ENCODE data around the gene LDB3.

LDB3 gene

DNA sequence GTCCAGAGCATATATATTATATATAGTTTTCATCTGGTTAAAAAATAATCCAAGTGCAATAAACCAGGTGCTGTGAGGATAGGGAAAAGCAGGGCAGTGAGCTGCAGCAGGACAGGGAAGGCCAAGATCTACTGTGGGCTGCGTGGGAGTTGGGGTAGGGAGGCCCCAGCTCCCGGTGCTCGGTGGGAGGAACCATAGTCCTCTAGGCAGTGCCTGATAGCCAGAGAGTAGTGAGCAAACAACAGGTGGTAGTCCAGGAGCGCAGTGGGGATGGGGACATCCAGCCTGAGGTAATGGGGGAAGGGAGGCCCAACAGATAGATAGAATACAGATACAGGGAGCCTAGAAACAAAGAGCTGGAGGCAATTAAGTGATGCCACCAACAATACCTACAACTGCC is 84.0 kb downstream of the LDB3 start:
- no peak overlapping the region for H3K4me3 ChIP-seq (ENCODE audit: low read length)
- DNase-seq (ENCODE audit: low read depth) = no peak
- TF ChIP-seq CTCF (IDR thresholded peaks at IDR 0.05; ENCODE audit: insufficient read depth, low read depth, low read length, missing control alignments) = no peak

DNA sequence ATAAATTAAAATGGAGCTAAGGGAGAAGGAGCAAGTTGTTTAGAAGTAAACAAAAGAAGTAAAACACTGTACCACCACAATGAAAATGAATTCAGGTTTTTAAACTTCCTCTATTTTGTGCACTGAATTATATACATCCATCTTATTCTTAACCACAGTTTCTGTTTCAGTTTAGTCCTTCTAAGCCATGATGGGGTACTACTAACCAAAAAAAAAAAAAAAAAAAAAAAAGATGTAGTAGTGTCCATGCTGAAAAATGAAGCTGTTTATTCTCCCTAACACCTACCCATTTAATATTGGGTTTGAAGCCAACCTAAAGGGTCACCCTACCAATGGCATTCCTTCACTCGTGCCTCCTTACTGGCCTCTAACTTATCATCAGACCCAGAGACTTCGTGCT is 84.7 kb downstream of the LDB3 start:
- no peak for TF ChIP-seq CTCF (IDR thresholded peaks at IDR 0.05; ENCODE audit: insufficient read depth, low read depth, low read length, missing control alignments)
- H3K4me3 ChIP-seq (ENCODE audit: low read length) = no peak overlapping the region
- no peak for DNase-seq (ENCODE audit: low read depth)

DNA sequence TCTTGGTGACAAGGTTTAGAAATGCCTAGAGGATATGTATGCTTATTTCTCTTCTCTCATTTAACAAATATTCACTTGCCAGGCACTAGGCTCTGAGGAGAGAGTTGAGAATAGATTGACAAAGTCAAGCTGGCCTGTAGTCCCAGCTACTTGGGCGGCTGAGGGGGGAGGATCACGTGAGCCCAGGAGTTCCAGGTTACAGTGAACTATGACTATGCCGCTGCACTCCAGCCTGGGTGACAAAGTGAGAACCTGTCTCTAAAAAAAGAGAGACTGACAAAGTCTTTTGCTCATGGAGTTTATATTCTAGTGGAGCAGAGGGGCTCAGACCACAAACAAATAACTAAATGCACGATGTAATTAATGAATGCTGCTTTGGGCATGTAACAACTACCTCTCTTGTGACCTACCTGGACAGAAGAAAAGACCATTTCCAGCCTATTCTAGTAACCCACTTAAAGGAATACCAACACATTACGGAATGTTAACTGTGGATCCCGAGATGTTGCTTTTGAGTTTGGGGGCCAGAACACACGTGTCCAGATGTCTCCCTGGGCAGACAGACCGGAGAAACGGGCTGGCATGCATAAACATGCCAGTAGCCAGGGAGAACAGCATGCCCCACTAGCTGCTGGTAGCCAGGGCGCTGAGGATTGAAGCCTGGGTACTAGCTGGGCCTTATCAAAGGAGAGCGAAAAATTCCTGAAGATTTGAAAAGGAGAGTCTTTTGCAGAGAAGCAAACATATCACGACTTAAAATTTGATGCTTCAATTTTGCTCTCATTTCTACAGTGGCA is 85.5 kb downstream of the LDB3 start:
- TF ChIP-seq CTCF (IDR thresholded peaks at IDR 0.05; ENCODE audit: insufficient read depth, low read depth, low read length, missing control alignments) = no peak
- peak; percentile 59 for DNase-seq (ENCODE audit: low read depth)
- no peak overlapping the region for H3K4me3 ChIP-seq (ENCODE audit: low read length)

DNA sequence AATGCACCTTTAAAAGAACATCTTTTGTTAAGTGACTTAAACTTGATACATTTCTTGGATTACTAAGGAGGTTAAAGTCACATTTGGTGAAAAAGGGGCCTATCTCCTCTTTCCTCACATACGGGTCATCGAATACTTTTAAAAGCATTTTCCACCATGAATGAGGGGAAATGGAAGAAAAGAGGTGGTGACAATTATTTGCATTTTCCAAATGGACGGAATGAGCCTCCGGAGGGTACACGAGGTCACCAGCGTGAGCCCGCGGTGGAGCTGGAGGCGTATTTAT is 87.1 kb downstream of the LDB3 start:
- peak overlapping the region; percentile 74 for H3K4me3 ChIP-seq (ENCODE audit: low read length)
- DNase-seq (ENCODE audit: low read depth) = no peak
- no peak for TF ChIP-seq CTCF (IDR thresholded peaks at IDR 0.05; ENCODE audit: insufficient read depth, low read depth, low read length, missing control alignments)

DNA sequence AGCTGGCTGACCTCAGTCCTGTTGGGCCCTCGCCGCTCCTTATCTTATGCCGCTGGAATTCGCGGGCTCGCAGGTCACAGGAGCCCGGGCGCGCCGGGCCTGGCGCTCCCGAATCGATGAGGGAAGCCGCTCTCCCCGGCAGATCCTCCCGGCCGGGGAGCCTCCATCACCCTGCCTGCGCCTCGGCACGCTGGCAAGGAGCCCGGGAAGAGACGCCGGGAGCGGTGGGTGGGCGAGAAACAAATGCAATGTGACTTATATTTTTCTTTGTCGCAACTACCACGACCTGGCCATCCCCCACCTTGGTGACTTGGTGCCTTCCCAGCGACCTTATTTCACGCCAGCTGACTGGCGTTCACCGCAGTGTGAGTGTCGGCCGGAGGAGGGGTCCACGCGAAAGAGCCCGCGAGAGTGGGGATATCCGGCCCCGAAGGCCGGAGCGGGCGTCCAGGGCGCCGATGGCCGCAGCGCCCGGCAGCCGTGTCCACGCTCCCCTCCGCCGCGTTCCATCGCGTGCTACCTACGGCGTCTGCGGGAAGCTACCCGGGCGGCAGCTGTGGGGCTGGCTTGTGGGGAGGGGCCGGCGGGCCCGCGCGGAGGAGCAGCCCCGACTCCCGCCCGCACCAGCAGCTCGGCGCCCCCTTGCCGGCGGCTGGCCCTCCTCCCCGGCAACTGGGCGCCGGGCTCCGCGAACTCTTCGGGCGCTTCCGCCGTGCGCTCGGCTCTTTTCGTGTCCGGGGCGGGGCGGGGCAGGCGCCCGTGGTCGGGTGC is 87.6 kb downstream of the LDB3 start:
- H3K4me3 ChIP-seq (ENCODE audit: low read length) = peak overlapping the region; percentile 74
- TF ChIP-seq CTCF (IDR thresholded peaks at IDR 0.05; ENCODE audit: insufficient read depth, low read depth, low read length, missing control alignments) = no peak
- peak; percentile 67 for DNase-seq (ENCODE audit: low read depth)

DNA sequence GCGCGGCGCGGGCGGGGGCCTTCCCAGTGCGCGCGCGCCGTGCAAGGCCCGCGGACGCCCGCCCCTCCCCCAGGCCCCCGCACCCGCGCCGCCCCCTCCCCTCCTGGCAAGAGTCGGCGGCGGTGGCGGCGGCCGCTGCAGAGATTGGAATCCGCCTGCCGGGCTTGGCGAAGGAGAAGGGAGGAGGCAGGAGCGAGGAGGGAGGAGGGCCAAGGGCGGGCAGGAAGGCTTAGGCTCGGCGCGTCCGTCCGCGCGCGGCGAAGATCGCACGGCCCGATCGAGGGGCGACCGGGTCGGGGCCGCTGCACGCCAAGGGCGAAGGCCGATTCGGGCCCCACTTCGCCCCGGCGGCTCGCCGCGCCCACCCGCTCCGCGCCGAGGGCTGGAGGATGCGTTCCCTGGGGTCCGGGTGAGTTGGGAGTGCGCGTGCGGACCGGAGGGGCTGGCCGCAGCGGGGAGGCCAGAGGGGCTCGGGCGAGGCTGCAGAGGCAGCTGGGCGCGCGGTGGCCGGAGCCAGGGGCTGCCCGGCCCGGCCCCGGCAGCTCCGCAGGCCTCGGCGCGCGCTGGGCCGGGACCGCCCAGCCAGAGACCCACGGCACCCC is 88.3 kb downstream of the LDB3 start, which contains the start of gene BMPR1A:
Gene BMPR1A, plus strand, starts transcription at position 109 of the 602 bp plus-strand sequence. CDS start 119,400 bp downstream, outside the sequence.
- peak; percentile 89 for DNase-seq (ENCODE audit: low read depth)
- H3K4me3 ChIP-seq (ENCODE audit: low read length) = peak within 1 kb of the TSS; percentile 74
- TF ChIP-seq CTCF (IDR thresholded peaks at IDR 0.05; ENCODE audit: insufficient read depth, low read depth, low read length, missing control alignments) = no peak
